ENCODE results near the gene COL17A1. TPM values are rescaled to one million over a fixed set of nuclear protein-coding genes. Genes with fewer than 3 reads are reported as not detected.

The COL17A1 gene
- total RNA-seq, 2 donors from 2014 or later, result 1.1 to 2.3 TPM

- Mint-ChIP-seq H3K4me1 (peaks cover 12% of the 10 kb centered on the region), H3K9me3 (no peaks in the 10 kb centered on the region), H3K27ac (no peak overlapping the region), H3K4me3 (no peak overlapping the region), H3K27me3 (ENCODE audit: insufficient read depth) (no peaks in the 10 kb centered on the region), H3K36me3 (ENCODE audit: low read depth) (no peaks in the 10 kb centered on the region)
- Histone ChIP-seq H3K9ac (ENCODE audit: extremely low read depth, low read length, poor library complexity, severe bottlenecking) (no peak overlapping the region), H3K36me3 (ENCODE audit: control insufficient read depth, insufficient read depth, low read length) (no peaks in the 10 kb centered on the region), H3K27ac (ENCODE audit: low read depth, low read length) (no peak overlapping the region), H3K9me3 (ENCODE audit: control insufficient read depth, low read length) (no peaks in the 10 kb centered on the region), H3K4me1 (ENCODE audit: control insufficient read depth, insufficient read depth, low read length) (no peaks in the 10 kb centered on the region), H3K27me3 (ENCODE audit: control insufficient read depth, insufficient read depth, low read length, poor library complexity, severe bottlenecking) (no peaks in the 10 kb centered on the region), H3K4me3 (ENCODE audit: low read length) (no peak overlapping the region)
- 80 to 85% methylated on average over 4 to 9 of the region's 9 CpGs for WGBS, 2 experiments (ENCODE audit: insufficient coverage in 1 of 2, insufficient read length in 1 of 2)
- no peak for TF ChIP-seq CTCF (conservative IDR thresholded peaks at IDR 0.05)
- peak; percentile 30 for DNase-seq
These were observed 44.6 kb downstream of the COL17A1 start for GRCh38 chr10:104040862-104041789.

GRCh38 chr10:104040382-104040781, 45.3 kb downstream of the COL17A1 start:
- Histone ChIP-seq H3K9me3 (ENCODE audit: control insufficient read depth, low read length) (no peaks in the 10 kb centered on the region), H3K27me3 (ENCODE audit: control insufficient read depth, insufficient read depth, low read length, poor library complexity, severe bottlenecking) (no peaks in the 10 kb centered on the region), H3K4me1 (ENCODE audit: control insufficient read depth, insufficient read depth, low read length) (no peaks in the 10 kb centered on the region), H3K36me3 (ENCODE audit: control insufficient read depth, insufficient read depth, low read length) (no peaks in the 10 kb centered on the region), H3K27ac (ENCODE audit: low read depth, low read length) (no peak overlapping the region), H3K4me3 (ENCODE audit: low read length) (no peak overlapping the region), H3K9ac (ENCODE audit: extremely low read depth, low read length, poor library complexity, severe bottlenecking) (no peak overlapping the region)
- Mint-ChIP-seq H3K27ac (no peak overlapping the region), H3K36me3 (ENCODE audit: low read depth) (no peaks in the 10 kb centered on the region), H3K4me1 (peaks cover 6% of the 10 kb centered on the region), H3K27me3 (ENCODE audit: insufficient read depth) (no peaks in the 10 kb centered on the region), H3K9me3 (no peaks in the 10 kb centered on the region), H3K4me3 (no peak overlapping the region)
- no peak for DNase-seq
- 78 to 85% methylated on average over 5 to 6 of the region's 6 CpGs for WGBS, 2 experiments (ENCODE audit: insufficient coverage in 1 of 2, insufficient read length in 1 of 2)
- TF ChIP-seq CTCF (conservative IDR thresholded peaks at IDR 0.05), result no peak

GRCh38 chr10:104038958-104039752, 46.5 kb downstream of the COL17A1 start:
- 86 to 92% methylated on average over 4 to 7 of the region's 7 CpGs for WGBS, 2 experiments (ENCODE audit: insufficient coverage in 1 of 2, insufficient read length in 1 of 2)
- H3K27ac Mint-ChIP-seq, result no peak overlapping the region

More at GRCh38 chr10:104038958-104039752, 46.5 kb downstream of the COL17A1 start:
- Mint-ChIP-seq H3K4me3 (no peak overlapping the region), H3K9me3 (no peaks in the 10 kb centered on the region), H3K27me3 (ENCODE audit: insufficient read depth) (no peaks in the 10 kb centered on the region), H3K36me3 (ENCODE audit: low read depth) (no peaks in the 10 kb centered on the region), H3K4me1 (no peaks in the 10 kb centered on the region)
- DNase-seq, result no peak
- Histone ChIP-seq H3K27me3 (ENCODE audit: control insufficient read depth, insufficient read depth, low read length, poor library complexity, severe bottlenecking) (no peaks in the 10 kb centered on the region), H3K9ac (ENCODE audit: extremely low read depth, low read length, poor library complexity, severe bottlenecking) (no peak overlapping the region), H3K4me1 (ENCODE audit: control insufficient read depth, insufficient read depth, low read length) (no peaks in the 10 kb centered on the region), H3K36me3 (ENCODE audit: control insufficient read depth, insufficient read depth, low read length) (no peaks in the 10 kb centered on the region), H3K9me3 (ENCODE audit: control insufficient read depth, low read length) (no peaks in the 10 kb centered on the region), H3K27ac (ENCODE audit: low read depth, low read length) (no peak overlapping the region), H3K4me3 (ENCODE audit: low read length) (no peak overlapping the region)
- TF ChIP-seq CTCF (conservative IDR thresholded peaks at IDR 0.05), result no peak

Measured in endodermal cell (in vitro differentiated cells).